ENCODE data around the gene ZDHHC14.
"Not testable (repeated sequence)": the region's sequence is repeated elsewhere in the genome, so short reads cannot be mapped to it uniquely, and the experiment has no call there.

ZDHHC14 gene

GRCh38 chr6:157380779-157381561, at the start of gene ZDHHC14:
TSS of gene ZDHHC14 (plus strand) at chr6:157381190.
- peak; percentile 93 for DNase-seq

DNA sequence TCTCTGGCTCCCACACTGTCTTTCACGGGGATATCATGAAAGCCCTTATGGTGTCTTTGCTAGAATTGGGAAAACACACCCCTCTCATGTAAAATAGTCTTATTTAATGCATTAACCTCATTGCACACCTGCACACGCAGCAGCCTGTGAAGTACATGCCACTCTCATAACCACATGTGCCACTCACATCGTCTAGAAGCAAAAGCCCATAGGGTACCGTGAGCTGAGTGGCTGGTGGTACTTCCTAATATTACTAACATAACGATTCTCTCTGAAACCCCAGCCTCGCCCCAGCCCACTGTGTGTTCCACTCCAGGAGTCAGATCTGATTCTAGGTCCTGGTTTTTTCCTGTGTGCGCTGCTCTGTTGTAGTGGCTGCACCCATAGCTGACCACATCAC, 48.2 kb upstream of the ZDHHC14 start:
- no peak for DNase-seq

GRCh38 chr6:157333537-157333936, 47.5 kb upstream of the ZDHHC14 start:
- no peak for DNase-seq

GRCh38 chr6:157333956-157334355, 47.0 kb upstream of the ZDHHC14 start:
- DNase-seq = no peak

DNA sequence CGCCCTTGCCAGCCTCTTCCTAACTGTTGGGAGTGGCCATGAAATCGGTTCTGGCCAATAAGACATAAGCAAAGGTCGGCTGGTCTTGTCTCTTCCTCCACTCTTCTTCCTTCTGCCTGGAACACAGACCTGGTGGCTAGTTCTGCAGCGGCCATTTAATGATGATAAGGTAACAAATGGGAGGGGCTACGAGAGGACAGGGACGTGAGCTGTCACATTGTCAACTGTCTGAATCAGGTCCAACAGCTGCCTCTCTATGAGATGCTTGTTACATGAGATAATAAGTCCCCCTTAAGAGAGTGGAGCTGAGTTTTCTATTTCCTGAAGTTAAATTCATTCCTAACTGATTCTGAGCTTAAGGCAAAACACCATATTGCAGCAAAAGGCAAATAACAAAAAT, 45.2 kb upstream of the ZDHHC14 start:
- DNase-seq = no peak

DNA sequence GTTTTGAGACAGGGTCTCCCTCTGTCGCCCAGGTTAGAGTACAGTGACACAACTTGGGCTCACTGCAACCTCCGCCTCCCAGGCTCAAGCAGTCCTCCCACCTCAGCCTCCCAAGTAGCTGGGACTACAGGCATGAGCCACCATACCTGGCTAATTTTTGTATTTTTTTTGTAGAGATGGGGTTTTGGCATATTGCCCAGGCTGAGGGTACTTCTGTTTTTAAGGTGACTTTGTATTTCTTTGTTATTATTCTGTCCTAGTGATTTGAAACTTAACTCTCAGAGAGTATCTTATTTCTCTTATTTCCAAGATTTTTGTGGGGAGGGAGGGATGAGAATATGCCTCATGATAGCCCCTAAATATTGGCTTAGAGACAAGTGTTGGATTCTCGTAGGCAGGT, 43.7 kb upstream of the ZDHHC14 start:
- not testable (repeated sequence) for DNase-seq

DNA sequence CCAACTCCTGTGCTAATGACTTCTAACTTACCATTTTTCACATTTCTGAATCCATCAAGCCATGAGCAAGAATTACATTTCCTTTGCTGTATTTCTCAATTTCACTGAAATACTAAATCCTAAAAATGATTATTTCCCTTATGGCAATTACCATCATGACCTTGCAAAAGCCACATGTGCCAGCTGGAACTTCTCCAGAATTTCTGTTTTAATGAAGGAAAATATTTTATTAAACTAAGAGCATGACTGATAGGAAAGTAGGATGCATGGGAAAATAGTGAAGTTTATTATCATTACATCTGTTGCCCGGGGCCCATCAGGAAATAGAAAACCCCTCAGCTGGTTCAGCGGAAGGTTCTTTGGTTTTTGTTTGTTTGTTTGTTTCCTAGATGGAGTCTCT, 43.2 kb upstream of the ZDHHC14 start:
- DNase-seq = no peak

- no peak for DNase-seq
Observed at GRCh38 chr6:157339432-157339831, 41.6 kb upstream of the ZDHHC14 start.

GRCh38 chr6:157343732-157344131, 37.3 kb upstream of the ZDHHC14 start:
- DNase-seq = no peak

DNA sequence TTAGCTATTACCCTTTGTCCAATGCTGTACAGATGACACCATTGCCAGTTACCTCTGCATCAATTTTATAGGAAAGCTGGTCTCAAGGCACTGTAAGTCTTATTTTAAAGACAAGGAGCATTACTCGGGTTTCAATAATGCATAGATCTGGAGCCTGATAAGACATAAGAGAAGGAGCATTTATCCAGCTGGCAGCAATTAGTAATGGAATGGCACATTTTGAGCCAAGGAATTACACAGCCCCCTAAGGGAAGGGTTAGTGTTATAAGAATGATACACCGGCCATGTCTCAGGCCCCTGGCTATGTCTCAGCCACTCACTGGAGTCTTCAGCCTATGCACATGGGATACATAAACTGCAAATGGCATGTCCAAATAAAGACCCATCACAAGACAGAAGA, 34.6 kb upstream of the ZDHHC14 start:
- DNase-seq = no peak

- DNase-seq = no peak
Observed at GRCh38 chr6:157358287-157358686, 22.7 kb upstream of the ZDHHC14 start.

DNA sequence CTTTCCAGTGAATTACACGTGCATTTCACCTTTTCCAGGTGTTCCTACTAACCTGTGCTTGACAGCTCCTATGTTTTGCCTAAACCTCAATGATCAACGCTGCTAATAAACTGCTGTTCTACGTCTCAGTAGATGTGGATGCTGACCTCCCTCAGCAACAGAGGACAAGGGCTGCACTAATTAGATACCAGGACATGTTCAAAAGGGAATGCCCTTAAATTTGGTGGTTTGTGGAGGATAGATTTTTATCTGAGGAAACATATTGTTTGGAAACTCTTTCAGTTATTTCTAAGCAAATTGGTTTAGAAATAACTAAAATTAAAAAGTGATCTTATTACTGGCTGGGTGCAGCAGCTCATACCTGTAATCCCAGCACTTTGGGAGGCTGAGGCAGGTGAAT, 19.1 kb upstream of the ZDHHC14 start:
- no peak for DNase-seq

DNA sequence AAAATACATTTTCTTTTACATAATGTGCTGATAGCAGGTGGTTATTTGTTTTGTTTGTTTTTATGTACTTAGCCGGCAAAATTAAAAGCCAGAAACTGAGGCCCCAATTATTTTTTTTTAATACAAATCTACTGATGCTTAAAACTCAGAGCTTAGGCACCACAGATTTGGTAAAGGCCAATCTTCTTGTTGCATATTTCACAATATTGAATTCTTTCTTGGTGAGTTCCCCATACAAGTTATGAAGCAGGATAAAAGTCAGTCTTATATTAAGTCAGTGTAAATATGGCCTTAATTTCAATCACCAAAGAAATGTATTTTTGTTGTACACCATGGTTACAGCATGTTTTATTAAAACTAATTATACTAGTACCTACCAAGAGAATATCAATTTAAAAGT, 16.3 kb upstream of the ZDHHC14 start:
- no peak for DNase-seq

GRCh38 chr6:157366648-157367047, 14.3 kb upstream of the ZDHHC14 start:
- DNase-seq = no peak

- no peak for DNase-seq
Observed at GRCh38 chr6:157368359-157369049, 12.5 kb upstream of the ZDHHC14 start.

- DNase-seq = no peak
Observed at GRCh38 chr6:157370755-157371154, 10.2 kb upstream of the ZDHHC14 start.

GRCh38 chr6:157372501-157373280, 8.3 kb upstream of the ZDHHC14 start:
- no peak for DNase-seq

GRCh38 chr6:157374889-157375443, 6.0 kb upstream of the ZDHHC14 start:
- no peak for DNase-seq

DNA sequence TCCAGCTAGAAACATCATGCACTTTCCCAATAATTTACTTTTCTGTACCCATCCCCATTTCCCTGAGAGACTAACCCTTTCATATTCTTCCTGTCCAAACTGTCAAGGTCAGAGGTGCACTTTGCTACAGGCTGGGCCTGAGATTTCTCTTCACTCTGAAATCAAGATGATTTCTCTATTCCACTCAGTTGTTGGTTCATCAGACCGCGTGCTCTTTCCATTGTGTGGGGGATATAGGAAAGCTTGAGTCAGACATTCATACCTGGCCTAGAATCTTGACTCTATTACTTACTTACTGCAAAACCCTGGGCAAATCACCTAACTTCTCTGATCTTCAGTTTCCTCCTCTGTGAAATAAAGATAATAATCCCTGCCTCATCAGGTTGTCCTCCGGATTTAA, 4.7 kb upstream of the ZDHHC14 start:
- no peak for DNase-seq

- DNase-seq = no peak
Observed at GRCh38 chr6:157376706-157377230, 4.2 kb upstream of the ZDHHC14 start.

GRCh38 chr6:157379656-157380457, 1.1 kb upstream of the ZDHHC14 start:
- DNase-seq = peak; percentile 93

- DNase-seq = no peak
Observed at GRCh38 chr6:157380458-157380778, 572 bp upstream of the ZDHHC14 start.

All from right forelimb (tissue), 1 donor.